ENCODE data around the gene EIF2B1.
"Not testable (repeated sequence)": the region's sequence is repeated elsewhere in the genome, so short reads cannot be mapped to it uniquely, and the experiment has no call there.

EIF2B1 gene

DNA sequence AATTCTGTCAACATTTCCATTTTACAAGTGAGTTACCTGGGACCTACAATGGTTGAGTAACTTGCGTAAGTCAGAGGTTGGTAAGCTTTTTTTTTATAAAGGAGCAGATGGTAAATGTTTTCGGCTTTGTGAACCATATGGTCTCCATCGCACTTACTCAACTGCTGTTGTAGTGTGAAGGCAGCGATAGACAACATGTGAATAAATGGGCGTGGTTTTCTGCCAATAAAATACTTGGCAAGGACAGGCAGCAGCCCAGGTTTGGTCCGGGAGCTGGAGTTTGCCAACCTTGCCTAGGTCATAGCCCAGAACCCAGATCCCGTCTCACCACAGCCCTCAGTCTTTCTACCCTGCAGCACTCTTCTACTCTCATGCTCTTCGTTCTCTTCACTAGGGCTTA lies 25.3 kb downstream of the EIF2B1 start:
- Histone ChIP-seq H3K4me3 (ENCODE audit: low read depth, low read length) (no peak overlapping the region), H3K36me3 (ENCODE audit: control insufficient read depth in 2 of 2, insufficient read depth in 1 of 2, low read length in 2 of 2) (peaks cover 57 to 93% of the 10 kb centered on the region in 2 experiments), H3K27ac (ENCODE audit: extremely low read depth, low read depth, low read length) (no peak overlapping the region), H3K9me3 (ENCODE audit: control insufficient read depth, insufficient read depth, low read depth, low read length) (no peaks in the 10 kb centered on the region), H3K4me1 (ENCODE audit: control insufficient read depth, insufficient read depth, low read length) (no peaks in the 10 kb centered on the region)
- TF ChIP-seq SP7 (tag by site-specific recombination; IDR thresholded peaks at IDR 0.05) (no peak), ZNF311 (tag by site-specific recombination; IDR thresholded peaks at IDR 0.05; ENCODE audit: borderline replicate concordance) (no peak), SETDB1 (IDR thresholded peaks at IDR 0.05; ENCODE audit: insufficient read length, low read length) (no peak)
- TF ChIP-seq, protein P1, sequence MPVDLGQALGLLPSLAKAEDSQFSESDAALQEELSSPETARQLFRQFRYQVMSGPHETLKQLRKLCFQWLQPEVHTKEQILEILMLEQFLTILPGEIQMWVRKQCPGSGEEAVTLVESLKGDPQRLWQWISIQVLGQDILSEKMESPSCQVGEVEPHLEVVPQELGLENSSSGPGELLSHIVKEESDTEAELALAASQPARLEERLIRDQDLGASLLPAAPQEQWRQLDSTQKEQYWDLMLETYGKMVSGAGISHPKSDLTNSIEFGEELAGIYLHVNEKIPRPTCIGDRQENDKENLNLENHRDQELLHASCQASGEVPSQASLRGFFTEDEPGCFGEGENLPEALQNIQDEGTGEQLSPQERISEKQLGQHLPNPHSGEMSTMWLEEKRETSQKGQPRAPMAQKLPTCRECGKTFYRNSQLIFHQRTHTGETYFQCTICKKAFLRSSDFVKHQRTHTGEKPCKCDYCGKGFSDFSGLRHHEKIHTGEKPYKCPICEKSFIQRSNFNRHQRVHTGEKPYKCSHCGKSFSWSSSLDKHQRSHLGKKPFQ (tag by site-specific recombination; IDR thresholded peaks at IDR 0.05) = no peak
- TF ChIP-seq, protein P2, sequence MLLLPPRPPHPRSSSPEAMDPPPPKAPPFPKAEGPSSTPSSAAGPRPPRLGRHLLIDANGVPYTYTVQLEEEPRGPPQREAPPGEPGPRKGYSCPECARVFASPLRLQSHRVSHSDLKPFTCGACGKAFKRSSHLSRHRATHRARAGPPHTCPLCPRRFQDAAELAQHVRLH (tag by site-specific recombination; IDR thresholded peaks at IDR 0.05) = no peak
- TF ChIP-seq, protein P3, sequence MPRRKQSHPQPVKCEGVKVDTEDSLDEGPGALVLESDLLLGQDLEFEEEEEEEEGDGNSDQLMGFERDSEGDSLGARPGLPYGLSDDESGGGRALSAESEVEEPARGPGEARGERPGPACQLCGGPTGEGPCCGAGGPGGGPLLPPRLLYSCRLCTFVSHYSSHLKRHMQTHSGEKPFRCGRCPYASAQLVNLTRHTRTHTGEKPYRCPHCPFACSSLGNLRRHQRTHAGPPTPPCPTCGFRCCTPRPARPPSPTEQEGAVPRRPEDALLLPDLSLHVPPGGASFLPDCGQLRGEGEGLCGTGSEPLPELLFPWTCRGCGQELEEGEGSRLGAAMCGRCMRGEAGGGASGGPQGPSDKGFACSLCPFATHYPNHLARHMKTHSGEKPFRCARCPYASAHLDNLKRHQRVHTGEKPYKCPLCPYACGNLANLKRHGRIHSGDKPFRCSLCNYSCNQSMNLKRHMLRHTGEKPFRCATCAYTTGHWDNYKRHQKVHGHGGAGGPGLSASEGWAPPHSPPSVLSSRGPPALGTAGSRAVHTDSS (tag by site-specific recombination; IDR thresholded peaks at IDR 0.05) = no peak
- POLR2A ChIA-PET = no interaction called here
- CTCF ChIA-PET = no interaction called here

DNA sequence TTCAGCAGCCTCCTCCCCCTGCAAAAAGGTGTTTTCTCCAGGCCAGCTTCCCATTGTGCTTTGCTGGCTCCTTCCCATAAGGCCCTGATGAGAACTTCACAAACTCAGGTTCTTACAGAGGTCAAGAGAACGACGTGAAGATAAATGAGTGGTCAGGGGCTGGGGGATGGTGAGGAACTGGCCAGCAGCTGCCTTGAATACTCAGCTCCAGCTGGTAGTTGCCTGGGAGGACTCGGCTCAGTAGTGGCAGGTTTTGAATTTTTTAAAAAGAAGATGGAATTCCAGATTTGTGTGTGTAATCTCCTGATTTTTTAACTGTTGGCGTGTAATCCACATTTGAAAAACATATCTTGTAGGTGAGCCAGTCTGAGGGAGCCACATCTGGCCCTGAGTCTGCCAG lies 25.7 kb downstream of the EIF2B1 start:
- peaks cover 52 to 89% of the 10 kb centered on the region in 2 experiments for H3K36me3 ChIP-seq (ENCODE audit: control insufficient read depth in 2 of 2, insufficient read depth in 1 of 2, low read length in 2 of 2)
- no peak overlapping the region for H3K27ac ChIP-seq (ENCODE audit: extremely low read depth, low read depth, low read length)
- no peak for TF ChIP-seq KLF9 (tag by site-specific recombination; IDR thresholded peaks at IDR 0.05; ENCODE audit: low read depth)
- TF ChIP-seq, protein P4, sequence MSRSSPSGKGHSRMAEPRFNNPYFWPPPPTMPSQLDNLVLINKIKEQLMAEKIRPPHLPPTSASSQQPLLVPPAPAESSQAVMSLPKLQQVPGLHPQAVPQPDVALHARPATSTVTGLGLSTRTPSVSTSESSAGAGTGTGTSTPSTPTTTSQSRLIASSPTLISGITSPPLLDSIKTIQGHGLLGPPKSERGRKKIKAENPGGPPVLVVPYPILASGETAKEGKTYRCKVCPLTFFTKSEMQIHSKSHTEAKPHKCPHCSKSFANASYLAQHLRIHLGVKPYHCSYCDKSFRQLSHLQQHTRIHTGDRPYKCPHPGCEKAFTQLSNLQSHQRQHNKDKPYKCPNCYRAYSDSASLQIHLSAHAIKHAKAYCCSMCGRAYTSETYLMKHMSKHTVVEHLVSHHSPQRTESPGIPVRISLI (tag by site-specific recombination; IDR thresholded peaks at IDR 0.05) = no peak
- ChIA-PET CTCF (no interaction called here), POLR2A (no interaction called here)
- H3K4me3 ChIP-seq (ENCODE audit: low read depth, low read length) = no peak overlapping the region
- no peaks in the 10 kb centered on the region for H3K9me3 ChIP-seq (ENCODE audit: control insufficient read depth, insufficient read depth, low read depth, low read length)
- no peaks in the 10 kb centered on the region for H3K4me1 ChIP-seq (ENCODE audit: control insufficient read depth, insufficient read depth, low read length)

DNA sequence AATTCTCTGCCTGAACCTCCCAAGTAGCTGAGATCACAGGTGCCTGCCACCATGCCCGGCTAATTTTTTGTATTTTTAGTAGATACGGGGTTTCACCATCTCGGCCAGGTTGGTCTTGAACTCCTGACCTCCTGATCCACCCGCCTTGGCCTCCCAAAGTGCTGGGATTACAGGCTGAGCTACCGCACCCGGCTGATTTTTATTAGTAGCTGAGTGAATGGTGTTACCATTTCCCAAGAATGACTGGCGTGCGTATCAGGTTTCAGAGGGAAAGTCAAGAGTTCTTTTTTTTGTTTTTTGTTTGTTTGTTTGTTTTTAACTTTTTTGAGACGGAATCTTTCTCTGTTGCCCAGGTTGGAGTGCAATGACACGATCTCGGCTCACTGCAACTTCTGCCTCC lies 30.0 kb downstream of the EIF2B1 start:
- TF ChIP-seq, protein P5, sequence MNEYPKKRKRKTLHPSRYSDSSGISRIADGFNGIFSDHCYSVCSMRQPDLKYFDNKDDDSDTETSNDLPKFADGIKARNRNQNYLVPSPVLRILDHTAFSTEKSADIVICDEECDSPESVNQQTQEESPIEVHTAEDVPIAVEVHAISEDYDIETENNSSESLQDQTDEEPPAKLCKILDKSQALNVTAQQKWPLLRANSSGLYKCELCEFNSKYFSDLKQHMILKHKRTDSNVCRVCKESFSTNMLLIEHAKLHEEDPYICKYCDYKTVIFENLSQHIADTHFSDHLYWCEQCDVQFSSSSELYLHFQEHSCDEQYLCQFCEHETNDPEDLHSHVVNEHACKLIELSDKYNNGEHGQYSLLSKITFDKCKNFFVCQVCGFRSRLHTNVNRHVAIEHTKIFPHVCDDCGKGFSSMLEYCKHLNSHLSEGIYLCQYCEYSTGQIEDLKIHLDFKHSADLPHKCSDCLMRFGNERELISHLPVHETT (tag by site-specific recombination; IDR thresholded peaks at IDR 0.05) = 0 out of 2 replicates have a peak, but pooled peaks have one; percentile 28
- TF ChIP-seq OSR2 (tag by site-specific recombination; IDR thresholded peaks at IDR 0.05) = peak; percentile 61; the same call in 1 of the 2 replicates
- TF ChIP-seq GLIS1 (tag by site-specific recombination; IDR thresholded peaks at IDR 0.05) = peak; percentile 34
- TF ChIP-seq PRDM1 (tag by site-specific recombination; IDR thresholded peaks at IDR 0.05) = peak; percentile 31; the same call in 1 of the 2 replicates
- 0 out of 2 replicates have a peak, but pooled peaks have one; percentile 7 for TF ChIP-seq ZNF335 (tag by site-specific recombination; conservative IDR thresholded peaks at IDR 0.05)
- not testable (repeated sequence) for H3K4me1 ChIP-seq (ENCODE audit: control insufficient read depth, insufficient read depth, low read length); H3K9me3 ChIP-seq (ENCODE audit: control insufficient read depth, insufficient read depth, low read depth, low read length); H3K27ac ChIP-seq (ENCODE audit: extremely low read depth, low read depth, low read length); H3K4me3 ChIP-seq (ENCODE audit: low read depth, low read length)
- peaks cover 28 to 53% of the 10 kb centered on the region in 2 experiments for H3K36me3 ChIP-seq (ENCODE audit: control insufficient read depth in 2 of 2, insufficient read depth in 1 of 2, low read length in 2 of 2)
- ChIA-PET CTCF (interaction anchor here (1.0 kb wide), 1 partner anchor 15 kb away, joined by 3 read pairs; no protein-coding TSS in a partner anchor), POLR2A (interaction anchor here (0.6 to 2.4 kb wide), 4 partner anchors 12 to 154 kb away, joined by 3 to 14 read pairs (median 5); partner anchors contain the start of gene ATP6V0A2)
